Ovary (tissue), 9 donors: Measurements from ENCODE around the gene RHBDD2. TPM values are rescaled to one million over a fixed set of nuclear protein-coding genes. Genes with fewer than 3 reads are reported as not detected.

ENCODE experiments used
- DNase-seq, 5 donors: peaks; one replicate each; pipeline ENCODE4 v3.0.0-alpha.2; 2019 to 2020
- H3K27ac ChIP-seq, 2 donors: fragments of 200-600 bp; one replicate each; pipeline versions ENCODE4 v1.5.1 to v1.8.0; 2019 to 2022
- H3K27me3 ChIP-seq: fragments of 200-600 bp; one replicate; pipeline ENCODE4 v1.8.0; 2022
- H3K36me3 ChIP-seq: fragments of 200-600 bp; sonication (generic); one replicate; pipeline ENCODE4 v1.5.1; 2019
- H3K4me1 ChIP-seq: one replicate; pipeline ENCODE4 v1.8.1; 2013; ENCODE audit warnings: mild to moderate bottlenecking, moderate library complexity; ENCODE audit not compliant: insufficient read depth
- H3K4me3 ChIP-seq: fragments of 200-600 bp; sonication (generic); one replicate; pipeline ENCODE4 v1.5.1; 2017
- H3K9me3 ChIP-seq, 2 donors: fragments of 200-600 bp in 1 of 2; sonication (generic) in 1 of 2; one replicate each; pipeline versions ENCODE4 v1.5.1 to v1.8.1; 2013 to 2019; ENCODE audit warnings: mild to moderate bottlenecking in 1 of 2, moderate library complexity in 1 of 2
- EP300 ChIP-seq: sonication (generic); formaldehyde crosslinking; IDR thresholded peaks from one replicate; pipeline ENCODE4 v1.6.1; 2017; ENCODE audit warnings: antibody characterized with exemption
- POLR2A ChIP-seq: fragments of 450-650 bp; IDR thresholded peaks from one replicate; pipeline ENCODE4 v1.6.1; 2017; ENCODE audit warnings: antibody characterized with exemption, mild to moderate bottlenecking, moderate library complexity
- WGBS, 3 donors: extraction: QIAGEN DNeasy Blood & Tissue Kit in 1 of 3; methylation state at CpG; one replicate each; pipeline versions ENCODE4 v1.1.5 to v1.1.7; 2013 to 2017; 5-methylcytosine and 5-hydroxymethylcytosine counted together
- intact Hi-C, 4 donors: fragments of 100-400 bp; cut with DNase I; formaldehyde crosslinking; loops; one replicate each; pipeline versions ENCODE4 v1.11.0 to v1.15.1; 2022 to 2023
- polyA plus RNA-seq, 2 donors: library from polyadenylated mRNA; stranded (reverse); fragments of 200-250 nt in 1 of 2; fragments of 350-450 nt in 1 of 2; fragmentation: Illumina TruSeq in 1 of 2; extraction: RNeasy Lipid Tissue Mini Kit (QIAGEN cat#74804) in 1 of 2; gene quantifications; one replicate each; pipeline ENCODE4 v1.2.3, GENCODE V29; 2013 to 2014
- total RNA-seq, 7 donors: library from RNA; depleted of rRNA in 2 of 7; stranded (reverse); fragments of >200 nt in 2 of 7; fragmentation: NEBNext Ultra II Directional in 3 of 7; extraction: Animal tissue kit (Norgen Biotek cat#: 25700) in 3 of 7; gene quantifications; one replicate each; pipeline versions ENCODE4 v1.1.0 to v1.2.4, GENCODE V29; 2016 to 2023
- TF ChIP-seq, protein P1 (sequence below), 3 donors: fragments of 450-650 bp in 2 of 3; fragments of 200-600 bp in 1 of 3; IDR thresholded peaks; one replicate each; pipeline versions ENCODE4 v1.5.1 to v1.8.0; 2016 to 2022; ENCODE audit warnings: antibody characterized with exemption in 3 of 3, mild to moderate bottlenecking in 1 of 3
- donor health status: DM: no; HTN: no; CAD: no; lungs with moderate emphysema.
- donor health status: DM: no; HTN: no; CAD: no.
- donor health status: Bipolar disorder and iron deficiency.
- donor health status: DM: yes; HTN: yes; CAD: no.
- donor health status: DM: no; HTN: no; CAD: no.
- donor health status: DM: yes; HTN: yes; CAD: no.

RHBDD2 gene
- total and polyA plus RNA-seq, 9 donors: 26.6 to 99.3 (median 70.0) TPM

- 21 to 36% (median 36%) methylated on average over 5 of the region's 5 CpGs for WGBS, 3 donors
These were observed 37.4 kb downstream of the RHBDD2 start for GRCh38 chr7:75916259-75916658.

DNA sequence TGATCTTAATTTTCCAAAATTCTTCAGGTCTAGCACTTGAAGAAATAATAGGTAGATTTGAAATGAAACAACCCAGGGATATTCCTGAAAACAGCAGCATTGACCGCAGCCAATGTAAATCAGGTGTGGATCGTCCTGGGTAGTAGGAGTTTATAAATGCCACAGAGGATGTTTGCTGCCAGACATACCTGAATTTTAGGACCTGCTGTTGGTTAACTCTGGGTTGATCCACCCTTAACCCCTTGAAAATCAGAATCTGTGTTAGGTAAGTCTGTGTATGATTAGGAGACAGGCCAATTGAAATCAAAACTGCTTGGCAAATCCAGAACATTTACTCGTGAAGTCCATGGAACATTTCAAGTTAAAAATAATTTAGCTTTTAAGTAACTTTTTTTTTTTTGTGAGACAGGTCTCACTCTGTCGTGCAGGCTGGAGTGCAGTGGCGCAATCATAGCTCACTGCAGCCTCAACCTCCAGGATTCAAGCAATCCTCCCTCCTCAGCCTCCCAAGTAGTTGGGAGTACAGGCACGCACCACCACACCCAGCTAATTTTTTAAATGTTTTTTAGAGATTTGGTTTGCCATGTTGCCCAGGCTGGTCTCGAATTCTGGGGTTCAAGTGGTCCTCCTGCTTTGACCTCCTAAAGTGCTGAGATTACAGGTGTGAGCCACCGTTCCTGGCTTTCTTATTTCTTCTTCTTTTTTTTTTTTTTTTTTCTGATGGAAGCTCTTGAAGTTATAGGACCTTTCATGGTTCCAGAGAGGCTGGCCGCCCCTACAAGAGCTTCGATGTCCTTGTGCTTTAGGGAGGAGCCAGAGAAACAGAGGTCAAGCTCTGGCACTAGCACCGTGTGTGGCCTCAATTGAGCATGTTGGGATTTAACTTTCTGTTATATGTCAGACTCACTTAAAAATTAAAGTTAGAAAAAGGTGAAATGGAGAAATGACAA, 38.1 kb downstream of the RHBDD2 start:
- no peak overlapping the region for H3K4me3 ChIP-seq
- 58 to 75% (median 71%) methylated on average over 11 of the region's 11 CpGs for WGBS, 3 donors
- peaks cover 21% of the 10 kb centered on the region for H3K4me1 ChIP-seq
- DNase-seq: no peak
- H3K36me3 ChIP-seq: no peaks in the 10 kb centered on the region
- peak overlapping the region in 1 of 2 donors; percentile 16 for H3K27ac ChIP-seq
- TF ChIP-seq, protein P1, sequence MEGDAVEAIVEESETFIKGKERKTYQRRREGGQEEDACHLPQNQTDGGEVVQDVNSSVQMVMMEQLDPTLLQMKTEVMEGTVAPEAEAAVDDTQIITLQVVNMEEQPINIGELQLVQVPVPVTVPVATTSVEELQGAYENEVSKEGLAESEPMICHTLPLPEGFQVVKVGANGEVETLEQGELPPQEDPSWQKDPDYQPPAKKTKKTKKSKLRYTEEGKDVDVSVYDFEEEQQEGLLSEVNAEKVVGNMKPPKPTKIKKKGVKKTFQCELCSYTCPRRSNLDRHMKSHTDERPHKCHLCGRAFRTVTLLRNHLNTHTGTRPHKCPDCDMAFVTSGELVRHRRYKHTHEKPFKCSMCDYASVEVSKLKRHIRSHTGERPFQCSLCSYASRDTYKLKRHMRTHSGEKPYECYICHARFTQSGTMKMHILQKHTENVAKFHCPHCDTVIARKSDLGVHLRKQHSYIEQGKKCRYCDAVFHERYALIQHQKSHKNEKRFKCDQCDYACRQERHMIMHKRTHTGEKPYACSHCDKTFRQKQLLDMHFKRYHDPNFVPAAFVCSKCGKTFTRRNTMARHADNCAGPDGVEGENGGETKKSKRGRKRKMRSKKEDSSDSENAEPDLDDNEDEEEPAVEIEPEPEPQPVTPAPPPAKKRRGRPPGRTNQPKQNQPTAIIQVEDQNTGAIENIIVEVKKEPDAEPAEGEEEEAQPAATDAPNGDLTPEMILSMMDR (IDR thresholded peaks at IDR 0.05): no peak
- no peak for TF ChIP-seq EP300
- TF ChIP-seq POLR2A: no peak
- no peaks in the 10 kb centered on the region for H3K9me3 ChIP-seq
- H3K27me3 ChIP-seq: no peaks in the 10 kb centered on the region
- intact Hi-C loops: loop anchor here in 1 of 4 donors (5.0 kb wide), 1 partner anchor 45 kb away; no protein-coding TSS in a partner anchor

More at GRCh38 chr7:75916259-75916658, 37.4 kb downstream of the RHBDD2 start:
- Histone ChIP-seq H3K27ac (peak overlapping the region in 1 of 2 donors; percentile 16), H3K4me3 (peak overlapping the region; percentile 87), H3K4me1 (peaks cover 19% of the 10 kb centered on the region), H3K27me3 (no peaks in the 10 kb centered on the region), H3K36me3 (no peaks in the 10 kb centered on the region), H3K9me3 (no peaks in the 10 kb centered on the region)
- intact Hi-C loops: loop anchor here in 1 of 4 donors (5.0 kb wide), 1 partner anchor 46 kb away; no protein-coding TSS in a partner anchor
- TF ChIP-seq POLR2A (no peak), EP300 (no peak)
- TF ChIP-seq, protein P1 (IDR thresholded peaks at IDR 0.05): no peak
- DNase-seq: no peak

GRCh38 chr7:75920431-75921161, 41.8 kb downstream of the RHBDD2 start:
- WGBS, 3 donors: 79 to 82% (median 79%) methylated on average over 19 of the region's 19 CpGs
- no peak for DNase-seq
- intact Hi-C loops: no loop called here
- no peak overlapping the region for H3K4me3 ChIP-seq
- no peaks in the 10 kb centered on the region for H3K27me3 ChIP-seq
- H3K9me3 ChIP-seq: no peaks in the 10 kb centered on the region
- TF ChIP-seq EP300 (no peak), POLR2A (no peak)
- TF ChIP-seq, protein P1 (IDR thresholded peaks at IDR 0.05): no peak
- H3K36me3 ChIP-seq: no peaks in the 10 kb centered on the region
- H3K4me1 ChIP-seq: peaks cover 20% of the 10 kb centered on the region
- no peak overlapping the region for H3K27ac ChIP-seq

DNA sequence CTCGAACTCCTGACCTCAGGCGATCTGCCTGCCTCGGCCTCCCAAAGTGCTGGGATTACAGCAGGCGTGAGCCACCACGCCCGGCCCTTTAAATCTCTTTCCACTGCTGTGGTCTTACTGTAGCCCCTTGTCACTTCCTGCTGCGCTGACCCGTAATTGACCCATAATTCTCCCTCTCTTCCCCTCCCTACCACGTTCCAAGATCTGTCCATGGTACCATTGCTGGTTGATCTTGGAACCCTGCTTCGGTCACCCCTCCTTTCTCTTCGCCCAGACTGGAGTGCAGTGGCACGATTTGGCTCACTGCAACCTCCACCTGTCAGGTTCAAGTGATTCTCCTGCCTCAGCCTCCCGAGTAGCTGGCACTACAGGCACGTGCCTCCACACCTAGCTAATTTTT, 42.6 kb downstream of the RHBDD2 start:
- TF ChIP-seq POLR2A (no peak), EP300 (no peak)
- TF ChIP-seq, protein P1 (IDR thresholded peaks at IDR 0.05): no peak
- 77 to 80% (median 78%) methylated on average over 14 of the region's 14 CpGs for WGBS, 3 donors

More for the DNA sequence above, 42.6 kb downstream of the RHBDD2 start:
- no peaks in the 10 kb centered on the region for H3K9me3 ChIP-seq
- peaks cover 21% of the 10 kb centered on the region for H3K4me1 ChIP-seq
- no peaks in the 10 kb centered on the region for H3K36me3 ChIP-seq
- H3K4me3 ChIP-seq: no peak overlapping the region
- intact Hi-C loops: no loop called here
- H3K27ac ChIP-seq: no peak overlapping the region
- DNase-seq: no peak
- no peaks in the 10 kb centered on the region for H3K27me3 ChIP-seq
